ENCODE data around the gene DDB1. TPM values are rescaled to one million over a fixed set of nuclear protein-coding genes. Genes with fewer than 3 reads are reported as not detected.

Gene DDB1
- total and polyA plus RNA-seq, 2 of the 13 experiments (the other 11 are each of a cell fraction or from before 2014, with no cell fraction given), result 217 to 266 TPM

GRCh38 chr11:61361741-61362541 lies 29.0 kb upstream of the DDB1 start, which contains the start of the genes CYB561A3 and TMEM138 (continued):
- TF ChIP-seq DMTF1 (CRISPR knock-in tag; IDR thresholded peaks at IDR 0.05), result no peak
- peak; percentile 44; the same call in 1 of the 2 replicates for TF ChIP-seq ZNF263 (CRISPR knock-in tag; IDR thresholded peaks at IDR 0.05)
- TF ChIP-seq NR2C2 (CRISPR knock-in tag; IDR thresholded peaks at IDR 0.05; ENCODE audit: borderline replicate concordance), result peak; percentile 96
- no peak for TF ChIP-seq ZNF629 (CRISPR knock-in tag; conservative IDR thresholded peaks at IDR 0.05)
- TF ChIP-seq AGO1 (IDR thresholded peaks at IDR 0.05; ENCODE audit: low read depth, low read length, poor library complexity, severe bottlenecking), result no peak
- TF ChIP-seq ZSCAN30 (CRISPR knock-in tag; IDR thresholded peaks at IDR 0.05), result no peak
- peak; percentile 97 for TF ChIP-seq THAP11 (CRISPR knock-in tag; IDR thresholded peaks at IDR 0.05)
- no peak for TF ChIP-seq ZNF180 (CRISPR knock-in tag; IDR thresholded peaks at IDR 0.05; ENCODE audit: borderline replicate concordance, low read depth)
- no peak for TF ChIP-seq DBP (CRISPR knock-in tag; IDR thresholded peaks at IDR 0.05; ENCODE audit: not compliant biosample characterization)
- TF ChIP-seq PCBP1 (IDR thresholded peaks at IDR 0.05; ENCODE audit: borderline replicate concordance, low read depth, low read length), result no peak
- no peak for TF ChIP-seq HNRNPUL1 (IDR thresholded peaks at IDR 0.05; ENCODE audit: low read depth, low read length)
- no peak for TF ChIP-seq ZNF382 (CRISPR knock-in tag; IDR thresholded peaks at IDR 0.05; ENCODE audit: borderline replicate concordance)
- TF ChIP-seq ZNF552 (CRISPR knock-in tag; IDR thresholded peaks at IDR 0.05; ENCODE audit: borderline replicate concordance), result no peak
- TF ChIP-seq KDM5B (CRISPR knock-in tag; IDR thresholded peaks at IDR 0.05; ENCODE audit: borderline replicate concordance), result peak; percentile 94
- TF ChIP-seq SP2 (CRISPR knock-in tag; IDR thresholded peaks at IDR 0.05), result peak; percentile 72
- TF ChIP-seq POLR2AphosphoS5 (IDR thresholded peaks at IDR 0.05; ENCODE audit: low read depth, low read length), result peak; percentile 80
- TF ChIP-seq RXRA (CRISPR knock-in tag; IDR thresholded peaks at IDR 0.05), result 0 out of 2 replicates have a peak, but pooled peaks have one; percentile 60
- 0 out of 2 replicates have a peak, but pooled peaks have one; percentile 58 for TF ChIP-seq ZNF142 (CRISPR knock-in tag; IDR thresholded peaks at IDR 0.05)
- no peak for TF ChIP-seq TCF7L2 (IDR thresholded peaks at IDR 0.05; ENCODE audit: low read depth, low read length)
- peak; percentile 81 for TF ChIP-seq TAF1 (CRISPR knock-in tag; IDR thresholded peaks at IDR 0.05)
- no peak for TF ChIP-seq ZNF496 (CRISPR knock-in tag; IDR thresholded peaks at IDR 0.05; ENCODE audit: insufficient replicate concordance)
